Progenitor cell of endocrine pancreas (in vitro differentiated cells): ENCODE measurements around the gene ELAVL2. TPM values are rescaled to one million over a fixed set of nuclear protein-coding genes. Genes with fewer than 3 reads are reported as not detected.

Experiments
- DNase-seq: peaks from one replicate; pipeline ENCODE4 v3.0.0; 2021; ENCODE audit warnings: low spot score; ENCODE audit not compliant: unreplicated experiment
- H3K27ac Mint-ChIP-seq: 2 replicates; pipeline ENCODE4 v1.8.0; 2021; ENCODE audit warnings: mild to moderate bottlenecking, moderate library complexity, mixed read lengths
- H3K27me3 Mint-ChIP-seq: 2 replicates; pipeline ENCODE4 v1.8.0; 2021; ENCODE audit warnings: mixed read lengths
- H3K36me3 Mint-ChIP-seq: 2 replicates; pipeline ENCODE4 v1.8.0; 2022; ENCODE audit warnings: mixed read lengths; ENCODE audit not compliant: insufficient read depth
- H3K4me1 Mint-ChIP-seq: 2 replicates; pipeline ENCODE4 v1.8.0; 2021; ENCODE audit warnings: low read depth, mixed read lengths
- H3K4me3 Mint-ChIP-seq: 2 replicates; pipeline ENCODE4 v1.8.0; 2021; ENCODE audit warnings: low read depth, mild to moderate bottlenecking, moderate library complexity, mixed read lengths
- H3K9me3 Mint-ChIP-seq: 2 replicates; pipeline ENCODE4 v1.8.0; 2021; ENCODE audit warnings: low read depth, mixed read lengths
- total RNA-seq: library from RNA; stranded (reverse); gene quantifications from 2 replicates; pipeline ENCODE4 v1.2.1, GENCODE V29; 2021
- TF ChIP-seq, protein P1 (sequence below): fragments of 200-600 bp; sonication (generic); IDR thresholded peaks from one replicate; pipeline ENCODE4 v1.5.0; 2021; ENCODE audit warnings: antibody characterized with exemption, mild to moderate bottlenecking; ENCODE audit not compliant: unreplicated experiment

Gene ELAVL2
- total RNA-seq, 1 donor from 2014 or later, result 1.7 TPM

DNA sequence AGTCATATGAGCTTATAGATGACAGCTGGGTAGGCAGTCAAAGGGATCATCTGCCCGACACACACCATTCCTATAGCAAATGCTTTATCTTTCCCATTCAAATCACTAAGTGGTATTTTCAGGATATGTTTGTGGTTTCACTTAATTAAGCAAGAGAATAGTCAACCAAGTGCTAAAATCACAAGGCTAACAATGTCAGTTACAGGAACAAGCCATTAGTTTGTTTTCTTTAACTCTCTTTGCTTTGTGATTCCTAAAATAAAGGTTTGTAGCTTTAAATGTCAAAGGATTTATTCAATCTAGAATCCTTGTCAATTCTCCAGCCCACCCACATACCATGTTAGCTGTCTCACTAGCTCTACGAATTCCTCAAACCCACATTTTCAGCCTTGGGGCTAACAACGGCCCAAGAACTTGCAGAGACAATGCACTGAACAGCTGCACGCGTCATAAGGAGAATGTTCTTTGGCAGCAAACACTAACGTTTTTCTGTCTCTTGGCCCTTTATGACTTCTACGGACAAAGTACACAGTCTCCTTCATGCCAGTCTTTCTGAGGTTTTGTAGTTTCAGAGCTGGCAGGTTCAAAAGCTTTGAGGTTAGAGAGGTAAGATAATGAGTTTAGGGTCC lies 56.6 kb downstream of the ELAVL2 start:
- no peaks in the 10 kb centered on the region for H3K36me3 Mint-ChIP-seq
- no peak overlapping the region for H3K4me3 Mint-ChIP-seq
- no peak for DNase-seq
- no peaks in the 10 kb centered on the region for H3K9me3 Mint-ChIP-seq
- no peak overlapping the region for H3K27ac Mint-ChIP-seq
- TF ChIP-seq, protein P1, sequence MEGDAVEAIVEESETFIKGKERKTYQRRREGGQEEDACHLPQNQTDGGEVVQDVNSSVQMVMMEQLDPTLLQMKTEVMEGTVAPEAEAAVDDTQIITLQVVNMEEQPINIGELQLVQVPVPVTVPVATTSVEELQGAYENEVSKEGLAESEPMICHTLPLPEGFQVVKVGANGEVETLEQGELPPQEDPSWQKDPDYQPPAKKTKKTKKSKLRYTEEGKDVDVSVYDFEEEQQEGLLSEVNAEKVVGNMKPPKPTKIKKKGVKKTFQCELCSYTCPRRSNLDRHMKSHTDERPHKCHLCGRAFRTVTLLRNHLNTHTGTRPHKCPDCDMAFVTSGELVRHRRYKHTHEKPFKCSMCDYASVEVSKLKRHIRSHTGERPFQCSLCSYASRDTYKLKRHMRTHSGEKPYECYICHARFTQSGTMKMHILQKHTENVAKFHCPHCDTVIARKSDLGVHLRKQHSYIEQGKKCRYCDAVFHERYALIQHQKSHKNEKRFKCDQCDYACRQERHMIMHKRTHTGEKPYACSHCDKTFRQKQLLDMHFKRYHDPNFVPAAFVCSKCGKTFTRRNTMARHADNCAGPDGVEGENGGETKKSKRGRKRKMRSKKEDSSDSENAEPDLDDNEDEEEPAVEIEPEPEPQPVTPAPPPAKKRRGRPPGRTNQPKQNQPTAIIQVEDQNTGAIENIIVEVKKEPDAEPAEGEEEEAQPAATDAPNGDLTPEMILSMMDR, result no peak
- no peaks in the 10 kb centered on the region for H3K27me3 Mint-ChIP-seq
- H3K4me1 Mint-ChIP-seq, result no peaks in the 10 kb centered on the region

DNA sequence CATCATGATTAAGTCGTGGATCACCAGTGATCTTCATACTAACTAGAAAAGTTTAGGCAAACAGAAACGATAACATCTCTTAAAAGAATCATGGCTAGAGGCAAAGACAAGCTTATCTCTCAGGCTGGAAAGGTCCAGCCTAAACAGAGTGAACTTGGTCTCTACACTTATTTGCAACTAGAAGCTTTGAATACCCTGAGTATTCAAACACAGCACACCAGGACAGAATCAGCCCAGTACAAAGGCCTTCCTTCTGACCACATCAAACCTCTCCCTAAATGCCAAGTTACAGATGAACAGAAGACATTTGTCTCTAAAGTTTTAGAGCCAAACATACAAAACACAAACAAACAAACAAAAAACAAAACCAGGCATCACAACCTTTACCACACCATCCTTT lies 57.2 kb downstream of the ELAVL2 start:
- Mint-ChIP-seq H3K4me1 (no peaks in the 10 kb centered on the region), H3K4me3 (no peak overlapping the region), H3K36me3 (no peaks in the 10 kb centered on the region), H3K9me3 (no peaks in the 10 kb centered on the region), H3K27me3 (no peaks in the 10 kb centered on the region), H3K27ac (no peak overlapping the region)
- TF ChIP-seq, protein P1, result no peak
- DNase-seq, result no peak

- Mint-ChIP-seq H3K4me1 (peaks cover 2% of the 10 kb centered on the region), H3K27me3 (no peaks in the 10 kb centered on the region), H3K9me3 (no peaks in the 10 kb centered on the region)
These were observed 59.4 kb downstream of the ELAVL2 start for GRCh38 chr9:23766613-23767012.

GRCh38 chr9:23765561-23765960 lies 60.5 kb downstream of the ELAVL2 start:
- Mint-ChIP-seq H3K4me1 (peaks cover 2% of the 10 kb centered on the region), H3K36me3 (no peaks in the 10 kb centered on the region), H3K27ac (no peak overlapping the region), H3K27me3 (no peaks in the 10 kb centered on the region), H3K9me3 (no peaks in the 10 kb centered on the region), H3K4me3 (no peak overlapping the region)
- no peak for DNase-seq
- TF ChIP-seq, protein P1, result no peak

More at GRCh38 chr9:23766613-23767012, 59.4 kb downstream of the ELAVL2 start:
- Mint-ChIP-seq H3K36me3 (no peaks in the 10 kb centered on the region), H3K27ac (no peak overlapping the region), H3K4me3 (no peak overlapping the region)
- no peak for DNase-seq
- TF ChIP-seq, protein P1, result no peak

GRCh38 chr9:23764219-23764618 lies 61.8 kb downstream of the ELAVL2 start:
- TF ChIP-seq, protein P1, result no peak
- DNase-seq, result no peak

More at GRCh38 chr9:23764219-23764618, 61.8 kb downstream of the ELAVL2 start:
- no peaks in the 10 kb centered on the region for H3K36me3 Mint-ChIP-seq
- no peaks in the 10 kb centered on the region for H3K9me3 Mint-ChIP-seq
- H3K4me1 Mint-ChIP-seq, result peaks cover 2% of the 10 kb centered on the region
- no peak overlapping the region for H3K27ac Mint-ChIP-seq
- no peak overlapping the region for H3K4me3 Mint-ChIP-seq
- no peaks in the 10 kb centered on the region for H3K27me3 Mint-ChIP-seq
